ENCODE results near the gene RAD51B.

RAD51B gene

DNA sequence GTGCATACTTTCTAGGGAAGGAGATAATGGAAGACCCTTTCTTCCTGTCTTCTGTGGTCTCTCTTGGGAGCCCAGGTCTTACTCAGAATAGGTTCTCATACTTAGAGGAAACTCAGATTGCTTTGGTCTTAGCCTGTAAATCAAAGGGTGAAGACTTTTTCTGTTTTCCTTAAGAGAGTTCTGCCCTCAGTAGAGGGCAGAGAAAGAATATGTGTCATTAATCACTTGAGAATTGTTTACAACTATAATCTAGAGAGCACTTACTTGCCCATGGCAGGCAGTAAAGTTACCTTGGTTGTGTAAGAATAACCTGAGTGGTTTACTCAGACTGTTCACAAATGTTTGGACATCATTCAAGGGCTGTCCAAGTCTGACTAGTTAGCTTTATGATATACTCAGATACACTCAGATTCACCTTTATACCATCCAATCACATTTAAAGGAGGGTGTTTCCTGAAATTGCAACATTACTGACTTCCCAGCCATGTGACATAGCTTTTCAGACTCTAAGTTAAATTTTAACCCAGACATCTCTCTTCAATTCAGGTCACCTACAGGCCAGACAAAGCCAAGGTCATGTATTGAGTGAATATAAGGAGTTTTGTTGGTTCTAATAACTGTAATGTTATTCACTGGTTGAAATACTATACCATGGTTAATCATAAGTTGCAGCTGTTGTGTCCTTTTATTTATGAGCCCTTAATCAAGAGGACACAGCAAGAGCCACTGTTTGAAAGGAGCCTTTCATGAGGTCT lies 372.2 kb downstream of the RAD51B start:
- Histone ChIP-seq H3K36me3 (ENCODE audit: control insufficient read depth, insufficient read depth, low read length, severe bottlenecking) (no peaks in the 10 kb centered on the region), H3K4me3 (ENCODE audit: low read length) (no peak overlapping the region), H3K4me1 (ENCODE audit: control insufficient read depth, insufficient read depth, low read length) (peaks cover 15% of the 10 kb centered on the region), H3K9ac (ENCODE audit: low read length) (no peak overlapping the region), H3K27me3 (replicated peaks; ENCODE audit: control insufficient read depth, insufficient read depth, low read length) (no peaks in the 10 kb centered on the region), H3K9me3 (ENCODE audit: control insufficient read depth, low read length) (no peaks in the 10 kb centered on the region)
- no peak for DNase-seq (ENCODE audit: low read depth)

DNA sequence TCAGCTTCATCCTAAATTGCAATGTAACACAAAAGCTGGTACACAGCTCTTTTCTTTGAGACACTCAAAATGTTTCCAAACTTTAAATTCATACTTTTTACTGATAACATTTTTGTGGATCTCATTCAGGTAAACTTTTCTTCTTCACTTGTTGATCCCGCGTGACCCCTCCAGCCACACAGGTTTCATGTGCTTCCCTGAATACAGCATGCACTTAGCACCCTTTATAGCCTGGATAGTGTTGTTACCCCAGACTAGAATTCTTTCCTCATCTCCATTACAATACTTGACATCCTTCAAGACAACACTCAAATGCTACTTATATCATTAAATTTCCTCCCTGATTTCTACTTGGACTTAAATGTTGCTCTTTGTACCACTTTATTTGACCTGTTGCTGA lies 373.4 kb downstream of the RAD51B start:
- no peaks in the 10 kb centered on the region for H3K9me3 ChIP-seq (ENCODE audit: control insufficient read depth, low read length)
- H3K36me3 ChIP-seq (ENCODE audit: control insufficient read depth, insufficient read depth, low read length, severe bottlenecking), result no peaks in the 10 kb centered on the region
- H3K4me3 ChIP-seq (ENCODE audit: low read length), result no peak overlapping the region
- no peaks in the 10 kb centered on the region for H3K27me3 ChIP-seq (replicated peaks; ENCODE audit: control insufficient read depth, insufficient read depth, low read length)
- no peak for DNase-seq (ENCODE audit: low read depth)
- H3K4me1 ChIP-seq (ENCODE audit: control insufficient read depth, insufficient read depth, low read length), result peaks cover 18% of the 10 kb centered on the region
- H3K9ac ChIP-seq (ENCODE audit: low read length), result no peak overlapping the region

DNA sequence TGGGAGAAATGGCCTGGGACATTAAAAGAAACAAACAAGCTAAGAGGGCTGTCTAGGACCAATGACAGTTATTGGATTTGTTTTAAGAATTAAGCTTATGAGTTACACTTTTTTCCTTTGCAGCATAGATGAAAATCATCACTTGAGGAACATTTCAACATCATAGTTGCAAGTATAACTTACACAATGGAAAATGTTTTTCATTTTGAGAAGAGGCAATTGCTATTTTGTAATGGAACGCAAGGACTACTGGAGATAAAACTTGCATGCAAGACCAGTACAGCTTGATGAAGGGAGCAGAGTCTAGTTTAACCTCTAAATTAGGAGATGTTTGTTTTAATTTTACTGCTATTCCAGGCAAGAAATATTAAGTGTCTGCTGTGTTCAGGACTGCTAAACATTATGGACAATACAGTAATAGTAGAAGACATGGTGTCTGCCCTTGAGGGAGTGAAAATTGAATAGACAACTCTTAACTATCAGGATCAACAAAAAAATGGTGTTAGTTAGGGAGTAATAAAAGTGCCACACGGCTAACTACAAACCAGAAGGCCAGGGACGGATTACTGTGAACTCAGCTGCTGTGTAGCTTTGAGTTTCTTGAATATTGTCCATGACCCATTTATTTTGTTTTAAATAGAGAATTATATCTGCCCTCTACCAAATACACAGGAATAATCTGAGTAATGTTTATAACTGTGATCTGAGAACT lies 374.5 kb downstream of the RAD51B start:
- DNase-seq (ENCODE audit: low read depth), result peak; percentile 83
- H3K4me1 ChIP-seq (ENCODE audit: control insufficient read depth, insufficient read depth, low read length), result peaks cover 29% of the 10 kb centered on the region
- H3K27me3 ChIP-seq (replicated peaks; ENCODE audit: control insufficient read depth, insufficient read depth, low read length), result no peaks in the 10 kb centered on the region

DNA sequence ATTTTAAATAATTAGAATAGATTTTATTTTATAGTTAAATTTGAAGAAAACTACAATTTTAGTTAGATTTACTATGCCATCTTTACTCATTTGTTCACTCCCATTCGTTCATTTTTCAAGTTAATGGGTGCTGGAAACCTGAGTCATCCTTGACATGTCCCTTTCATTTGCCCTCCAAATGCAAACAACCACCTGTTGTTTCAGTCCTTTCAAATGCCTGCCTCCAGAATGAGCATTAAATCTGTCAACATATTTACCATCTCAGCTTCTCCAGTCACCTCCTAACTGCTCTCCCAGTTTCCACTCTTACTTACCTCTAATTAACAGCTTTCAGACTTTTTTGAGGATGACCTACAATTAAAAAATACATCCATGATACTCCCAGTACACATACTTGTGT lies 375.5 kb downstream of the RAD51B start:
- no peak for DNase-seq (ENCODE audit: low read depth)
- H3K4me1 ChIP-seq (ENCODE audit: control insufficient read depth, insufficient read depth, low read length), result peaks cover 39% of the 10 kb centered on the region
- no peaks in the 10 kb centered on the region for H3K36me3 ChIP-seq (ENCODE audit: control insufficient read depth, insufficient read depth, low read length, severe bottlenecking)
- no peaks in the 10 kb centered on the region for H3K27me3 ChIP-seq (replicated peaks; ENCODE audit: control insufficient read depth, insufficient read depth, low read length)
- H3K9me3 ChIP-seq (ENCODE audit: control insufficient read depth, low read length), result no peaks in the 10 kb centered on the region
- H3K4me3 ChIP-seq (ENCODE audit: low read length), result no peak overlapping the region
- no peak overlapping the region for H3K9ac ChIP-seq (ENCODE audit: low read length)

More for the DNA sequence above, 374.5 kb downstream of the RAD51B start:
- no peaks in the 10 kb centered on the region for H3K36me3 ChIP-seq (ENCODE audit: control insufficient read depth, insufficient read depth, low read length, severe bottlenecking)
- H3K9me3 ChIP-seq (ENCODE audit: control insufficient read depth, low read length), result no peaks in the 10 kb centered on the region
- peak overlapping the region; percentile 60 for H3K9ac ChIP-seq (ENCODE audit: low read length)
- no peak overlapping the region for H3K4me3 ChIP-seq (ENCODE audit: low read length)

DNA sequence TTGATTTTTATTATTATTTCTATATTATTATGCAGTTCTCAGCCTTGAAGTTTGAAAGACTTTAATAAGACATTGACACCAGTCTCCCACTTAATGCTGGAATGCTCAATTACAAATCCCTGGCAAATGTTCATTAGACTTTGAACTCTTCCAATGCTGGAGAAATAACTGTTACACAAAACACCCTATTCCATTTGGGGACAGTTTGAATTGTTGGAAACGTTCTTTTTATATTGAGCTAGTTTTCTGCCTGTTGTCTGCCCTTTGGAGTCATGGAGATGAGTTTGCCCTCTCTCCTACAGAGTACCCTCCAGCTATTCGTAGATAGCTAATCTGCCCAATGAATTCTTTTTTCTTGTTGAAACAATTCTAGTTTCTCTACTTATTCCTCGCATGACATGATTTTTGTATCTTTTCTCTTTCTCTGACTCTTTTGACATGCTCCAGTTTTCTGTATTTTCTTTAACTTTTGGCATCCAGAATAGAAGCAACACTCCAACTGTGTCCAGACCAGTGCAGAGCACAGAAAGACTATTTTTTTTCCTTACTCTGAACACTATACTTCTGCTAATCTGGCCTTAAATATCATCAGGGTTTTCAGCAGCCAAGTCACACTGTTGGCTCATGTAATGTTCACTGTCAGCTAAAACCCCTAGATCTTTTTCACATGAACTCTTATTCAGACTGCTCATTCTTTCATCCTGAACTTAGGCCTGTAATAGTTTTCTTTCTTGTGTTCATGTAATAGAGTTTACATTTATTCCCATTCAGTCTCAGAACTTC lies 379.3 kb downstream of the RAD51B start:
- no peaks in the 10 kb centered on the region for H3K36me3 ChIP-seq (ENCODE audit: control insufficient read depth, insufficient read depth, low read length, severe bottlenecking)
- H3K9me3 ChIP-seq (ENCODE audit: control insufficient read depth, low read length), result no peaks in the 10 kb centered on the region
- no peak overlapping the region for H3K4me3 ChIP-seq (ENCODE audit: low read length)
- no peaks in the 10 kb centered on the region for H3K27me3 ChIP-seq (replicated peaks; ENCODE audit: control insufficient read depth, insufficient read depth, low read length)
- DNase-seq (ENCODE audit: low read depth), result no peak
- H3K9ac ChIP-seq (ENCODE audit: low read length), result peak overlapping the region; percentile 50
- H3K4me1 ChIP-seq (ENCODE audit: control insufficient read depth, insufficient read depth, low read length), result peaks cover 37% of the 10 kb centered on the region

DNA sequence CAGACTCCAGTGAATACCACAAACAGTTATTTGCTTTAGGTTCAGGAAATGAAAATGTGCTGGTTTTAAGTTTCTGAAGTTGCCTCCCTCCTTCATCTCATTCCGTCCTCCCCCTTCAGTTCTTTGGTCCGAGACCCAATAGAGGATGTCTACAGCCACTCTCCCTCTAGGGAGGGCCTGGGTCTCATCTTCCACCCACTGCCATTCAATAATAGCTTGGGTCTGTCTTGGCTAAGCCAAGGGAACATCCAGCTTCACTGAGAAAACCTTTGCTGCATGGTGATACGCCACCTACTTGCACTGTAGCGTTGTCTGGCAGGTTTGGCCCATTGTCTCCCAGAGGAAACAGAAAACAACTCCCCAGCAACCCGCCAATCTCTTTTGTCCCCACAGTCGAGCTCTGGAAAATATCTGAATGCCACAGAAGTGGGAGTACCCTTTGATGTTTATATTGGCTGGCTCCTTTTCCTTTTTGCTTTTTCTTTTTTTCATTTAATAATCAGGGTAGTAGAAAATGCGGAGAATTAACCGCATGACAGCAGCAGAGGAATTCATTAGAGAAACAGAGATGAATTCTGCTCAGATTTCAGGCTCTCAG lies 380.1 kb downstream of the RAD51B start:
- DNase-seq (ENCODE audit: low read depth), result peak; percentile 66
- no peaks in the 10 kb centered on the region for H3K36me3 ChIP-seq (ENCODE audit: control insufficient read depth, insufficient read depth, low read length, severe bottlenecking)
- no peaks in the 10 kb centered on the region for H3K9me3 ChIP-seq (ENCODE audit: control insufficient read depth, low read length)
- H3K9ac ChIP-seq (ENCODE audit: low read length), result peak overlapping the region; percentile 50
- H3K4me3 ChIP-seq (ENCODE audit: low read length), result peak overlapping the region; percentile 35
- peaks cover 32% of the 10 kb centered on the region for H3K4me1 ChIP-seq (ENCODE audit: control insufficient read depth, insufficient read depth, low read length)
- H3K27me3 ChIP-seq (replicated peaks; ENCODE audit: control insufficient read depth, insufficient read depth, low read length), result no peaks in the 10 kb centered on the region

DNA sequence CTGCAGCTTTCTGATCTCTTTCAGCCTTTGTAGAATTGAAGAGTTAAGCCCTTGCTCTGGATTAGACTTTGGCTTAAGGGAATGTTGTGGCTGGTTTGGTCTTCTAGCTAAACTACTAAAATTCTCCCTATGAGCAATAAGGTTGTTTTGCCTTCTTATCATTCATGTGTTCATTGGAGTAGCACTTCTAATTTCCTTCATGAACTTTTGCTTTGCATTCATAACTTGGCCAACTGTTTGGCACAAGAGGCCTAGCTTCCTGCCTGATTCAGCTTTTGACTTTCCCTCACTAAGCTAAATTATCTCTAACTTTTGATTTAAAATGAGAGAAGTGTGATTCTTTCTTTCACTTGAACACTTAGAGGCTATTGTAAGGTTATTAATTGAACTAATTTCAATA lies 384.3 kb downstream of the RAD51B start:
- Histone ChIP-seq H3K4me3 (ENCODE audit: low read length) (no peak overlapping the region), H3K27me3 (replicated peaks; ENCODE audit: control insufficient read depth, insufficient read depth, low read length) (no peaks in the 10 kb centered on the region), H3K9ac (ENCODE audit: low read length) (no peak overlapping the region), H3K4me1 (ENCODE audit: control insufficient read depth, insufficient read depth, low read length) (peaks cover 37% of the 10 kb centered on the region), H3K36me3 (ENCODE audit: control insufficient read depth, insufficient read depth, low read length, severe bottlenecking) (no peaks in the 10 kb centered on the region), H3K9me3 (ENCODE audit: control insufficient read depth, low read length) (no peaks in the 10 kb centered on the region)
- DNase-seq (ENCODE audit: low read depth), result no peak

- no peaks in the 10 kb centered on the region for H3K36me3 ChIP-seq (ENCODE audit: control insufficient read depth, insufficient read depth, low read length, severe bottlenecking)
- H3K9ac ChIP-seq (ENCODE audit: low read length), result peak overlapping the region; percentile 49
- DNase-seq (ENCODE audit: low read depth), result peak; percentile 71
- no peaks in the 10 kb centered on the region for H3K27me3 ChIP-seq (replicated peaks; ENCODE audit: control insufficient read depth, insufficient read depth, low read length)
- no peak overlapping the region for H3K4me3 ChIP-seq (ENCODE audit: low read length)
- peaks cover 51% of the 10 kb centered on the region for H3K4me1 ChIP-seq (ENCODE audit: control insufficient read depth, insufficient read depth, low read length)
- H3K9me3 ChIP-seq (ENCODE audit: control insufficient read depth, low read length), result no peaks in the 10 kb centered on the region
Measured at GRCh38 chr14:68208218-68208617, 388.6 kb downstream of the RAD51B start.

DNA sequence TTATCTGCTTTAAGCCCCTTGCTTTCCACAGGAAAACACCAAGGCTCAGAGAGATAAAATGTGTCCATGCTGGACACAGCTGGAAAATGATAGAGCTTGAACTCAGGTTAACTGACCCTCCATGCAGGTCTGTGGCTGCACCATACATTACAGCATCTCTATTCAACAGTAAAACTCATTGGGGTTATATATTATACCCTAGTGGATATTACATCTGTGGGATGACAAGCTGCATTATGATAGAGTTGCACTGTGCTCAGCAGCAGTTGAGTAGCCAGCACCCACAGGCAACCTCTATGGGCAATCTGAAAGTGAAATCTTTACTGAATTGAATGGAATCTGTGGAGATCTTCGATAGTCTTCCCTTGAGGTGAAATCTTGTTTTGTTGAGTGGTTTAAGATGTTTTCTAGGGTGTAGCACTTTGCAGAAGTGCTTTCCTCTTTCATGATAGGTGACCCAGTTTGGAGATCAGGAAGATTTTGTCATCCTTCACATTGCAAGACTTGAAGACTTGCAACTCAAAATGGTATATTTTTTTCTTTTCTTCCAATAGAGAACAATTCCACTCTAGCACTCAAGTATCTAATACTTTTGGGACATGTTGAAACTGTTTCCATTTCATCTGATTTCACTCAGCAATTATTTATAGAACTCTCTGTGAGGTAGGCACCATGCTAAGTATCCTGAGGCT lies 389.2 kb downstream of the RAD51B start:
- Histone ChIP-seq H3K4me3 (ENCODE audit: low read length) (peak overlapping the region; percentile 8), H3K27me3 (replicated peaks; ENCODE audit: control insufficient read depth, insufficient read depth, low read length) (no peaks in the 10 kb centered on the region), H3K36me3 (ENCODE audit: control insufficient read depth, insufficient read depth, low read length, severe bottlenecking) (no peaks in the 10 kb centered on the region), H3K4me1 (ENCODE audit: control insufficient read depth, insufficient read depth, low read length) (peaks cover 49% of the 10 kb centered on the region), H3K9me3 (ENCODE audit: control insufficient read depth, low read length) (no peaks in the 10 kb centered on the region), H3K9ac (ENCODE audit: low read length) (peak overlapping the region; percentile 49)
- DNase-seq (ENCODE audit: low read depth), result peak; percentile 39

DNA sequence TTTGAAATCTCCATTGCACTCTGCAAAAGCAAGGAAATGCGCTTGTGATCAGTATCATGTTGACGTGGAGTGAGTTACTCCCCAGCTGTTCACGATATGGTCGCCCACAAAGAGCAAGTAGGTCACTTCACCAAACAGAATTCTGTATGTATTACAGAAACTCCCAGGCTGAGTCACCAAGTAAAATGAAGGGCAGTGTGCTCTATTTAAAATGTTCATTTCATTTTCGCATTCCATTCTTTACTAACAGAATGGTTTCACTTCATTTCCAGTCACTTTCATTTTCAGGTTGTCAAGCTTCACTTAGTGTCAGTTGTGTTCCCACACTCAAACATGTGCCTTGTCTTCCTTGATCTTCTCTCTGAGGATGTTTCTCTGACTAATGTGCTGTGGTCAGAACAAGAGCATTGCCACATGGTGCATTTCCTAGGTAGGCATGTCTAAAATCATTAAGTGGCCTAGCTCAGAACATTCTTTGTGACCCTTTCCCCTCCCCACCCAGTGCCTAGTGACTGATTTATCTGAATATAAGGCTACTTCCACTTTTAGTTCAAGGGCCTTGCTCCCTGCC lies 391.2 kb downstream of the RAD51B start:
- H3K4me1 ChIP-seq (ENCODE audit: control insufficient read depth, insufficient read depth, low read length), result peaks cover 48% of the 10 kb centered on the region
- H3K36me3 ChIP-seq (ENCODE audit: control insufficient read depth, insufficient read depth, low read length, severe bottlenecking), result no peaks in the 10 kb centered on the region
- H3K27me3 ChIP-seq (replicated peaks; ENCODE audit: control insufficient read depth, insufficient read depth, low read length), result no peaks in the 10 kb centered on the region
- H3K9ac ChIP-seq (ENCODE audit: low read length), result peak overlapping the region; percentile 62
- H3K4me3 ChIP-seq (ENCODE audit: low read length), result peak overlapping the region; percentile 65
- DNase-seq (ENCODE audit: low read depth), result peak; percentile 89
- H3K9me3 ChIP-seq (ENCODE audit: control insufficient read depth, low read length), result no peaks in the 10 kb centered on the region
